HG03439 (cell line): Measurements from ENCODE around the gene RRP8.

Source experiments
- ATAC-seq: cut with Tn5 transposase; IDR thresholded peaks from one replicate; pipeline ENCODE4 v1.9.1; 2021; ENCODE audit warnings: mild to moderate bottlenecking, moderate library complexity; ENCODE audit not compliant: unreplicated experiment

Gene RRP8

DNA sequence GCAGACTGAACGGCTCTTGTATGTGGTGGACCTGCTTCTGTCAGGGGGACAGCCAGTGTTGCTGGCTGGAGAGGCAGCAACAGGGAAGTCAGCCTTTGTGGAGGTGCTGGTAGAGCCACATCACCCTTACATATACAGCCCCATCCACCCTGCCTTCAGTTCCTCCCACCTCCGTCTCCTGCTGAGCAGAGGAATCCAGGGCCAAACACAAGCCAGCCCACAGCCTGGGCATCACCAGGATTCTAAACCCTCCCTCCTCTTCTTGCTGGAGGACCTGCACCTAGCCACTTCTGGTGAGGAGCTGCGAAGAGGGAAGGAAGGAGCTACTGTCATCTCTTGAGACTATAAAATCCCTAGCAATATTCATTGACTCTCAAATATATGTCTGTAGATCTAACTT, 54.8 kb downstream of the RRP8 start:
- ATAC-seq = no peak

DNA sequence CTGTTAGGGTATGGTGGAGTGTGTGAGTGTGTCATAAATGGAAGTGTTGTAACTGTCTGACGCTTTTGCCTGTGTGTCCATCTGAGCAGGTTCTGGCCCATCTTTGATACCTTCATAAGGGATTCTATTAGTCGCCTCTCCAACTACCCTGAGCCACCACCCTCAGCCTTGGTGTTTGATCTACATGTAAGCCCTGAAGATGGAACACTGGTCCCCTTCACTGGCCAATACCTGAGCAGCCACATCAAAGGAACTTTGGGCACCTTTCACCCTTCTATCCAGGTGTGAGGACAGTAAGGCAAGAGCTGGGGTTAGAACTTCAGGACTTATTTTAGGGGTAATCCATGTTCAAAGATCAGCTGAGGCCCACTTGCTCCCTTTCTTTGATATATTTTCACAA, 55.3 kb downstream of the RRP8 start:
- ATAC-seq = no peak

DNA sequence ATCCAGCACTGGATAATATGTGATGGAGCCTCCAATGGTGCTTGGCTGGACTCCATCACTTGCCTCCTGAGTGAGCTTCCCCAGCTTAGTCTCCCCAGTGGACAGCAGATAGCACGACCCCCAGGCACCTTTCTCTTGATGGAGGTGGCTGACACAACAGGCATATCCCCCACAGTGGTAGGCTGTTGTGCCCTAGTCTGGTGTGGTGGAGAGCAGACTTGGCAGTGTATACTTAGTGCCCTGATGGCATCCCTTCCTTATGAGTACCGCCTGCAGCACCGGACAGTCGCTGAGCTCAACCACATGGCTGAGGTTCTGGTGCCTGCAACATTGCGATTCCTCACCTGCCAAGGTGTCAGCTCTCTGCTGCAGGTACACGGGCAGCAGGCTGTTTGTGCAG, 56.2 kb downstream of the RRP8 start:
- ATAC-seq = no peak

DNA sequence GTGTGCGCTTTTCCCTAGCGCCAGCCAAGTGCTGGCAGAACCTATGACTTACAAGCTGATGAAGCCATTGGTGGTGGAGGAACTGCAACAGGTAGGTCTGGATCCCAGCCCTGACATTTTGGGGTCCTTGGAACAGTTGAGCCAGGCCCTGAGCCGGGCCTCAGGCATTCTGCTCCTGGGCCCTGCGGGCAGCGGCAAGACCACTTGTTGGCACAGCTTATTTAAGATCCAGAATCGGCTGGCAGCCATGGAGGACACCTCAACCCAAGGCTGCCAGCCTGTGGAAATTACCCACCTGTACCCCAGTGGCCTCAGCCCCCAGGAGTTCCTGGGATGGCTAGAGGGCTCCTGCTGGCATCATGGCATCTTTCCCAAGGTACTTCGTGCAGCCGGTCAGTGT, 56.7 kb downstream of the RRP8 start:
- ATAC-seq = no peak

DNA sequence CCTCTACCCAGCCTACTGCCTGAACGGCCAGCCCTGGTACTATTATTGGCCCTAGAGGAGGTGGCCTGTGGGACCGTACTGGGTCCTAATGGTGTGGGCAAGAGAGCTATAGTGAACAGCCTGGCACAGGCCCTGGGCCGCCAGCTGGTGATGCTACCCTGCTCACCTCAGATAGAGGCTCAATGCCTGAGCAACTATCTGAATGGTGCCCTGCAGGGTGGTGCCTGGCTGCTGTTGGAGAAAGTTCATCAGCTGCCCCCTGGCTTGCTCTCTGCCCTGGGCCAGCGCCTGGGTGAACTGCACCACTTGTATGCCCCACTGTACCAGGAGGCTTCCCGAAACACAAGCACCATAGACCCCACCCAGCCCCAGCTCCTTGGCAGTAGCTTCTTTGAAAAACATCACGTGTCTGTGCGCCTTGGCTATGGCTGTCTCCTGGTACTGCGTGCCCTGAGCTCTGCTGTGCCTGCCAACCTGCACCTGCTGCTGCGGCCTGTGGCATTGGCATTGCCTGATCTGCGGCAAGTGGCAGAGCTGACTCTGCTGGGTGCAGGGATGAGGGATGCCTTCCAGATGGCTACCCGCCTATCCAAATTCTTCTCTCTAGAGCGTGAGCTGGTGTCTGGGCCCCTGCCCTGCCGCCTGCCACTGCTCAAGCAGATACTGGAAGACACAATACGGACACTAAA, 57.4 kb downstream of the RRP8 start:
- ATAC-seq = no peak
